ENCODE measurements around the gene CPNE5.

The CPNE5 gene

GRCh38 chr6:36779227-36779626 is 60.0 kb downstream of the CPNE5 start:
- no peak for DNase-seq (ENCODE audit: low read depth)

DNA sequence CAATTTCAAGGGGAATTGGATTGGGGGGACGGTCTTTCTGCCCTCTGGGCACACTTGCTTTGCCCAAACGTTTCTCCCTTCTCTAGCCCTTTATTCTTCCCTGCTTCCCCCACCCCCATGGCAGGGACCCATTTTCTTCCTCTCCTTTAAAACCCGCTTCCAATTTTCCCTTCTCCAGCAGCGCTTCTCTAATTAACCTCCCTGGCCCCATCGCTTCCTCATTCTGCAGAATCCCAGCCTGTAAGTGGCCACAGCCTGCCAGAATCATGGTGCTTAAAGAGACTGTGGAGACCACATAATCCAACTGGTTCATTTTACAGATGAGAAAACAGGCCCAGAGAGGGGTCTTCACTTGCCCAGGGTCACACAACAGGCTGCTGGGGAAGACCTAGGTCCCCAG is 61.4 kb downstream of the CPNE5 start:
- H3K4me3 ChIP-seq (ENCODE audit: low read depth, low read length) = no peak overlapping the region
- DNase-seq (ENCODE audit: low read depth) = no peak

More at GRCh38 chr6:36779227-36779626, 60.0 kb downstream of the CPNE5 start:
- no peak overlapping the region for H3K4me3 ChIP-seq (ENCODE audit: low read depth, low read length)

GRCh38 chr6:36776167-36776566 is 63.1 kb downstream of the CPNE5 start:
- no peak overlapping the region for H3K4me3 ChIP-seq (ENCODE audit: low read depth, low read length)
- DNase-seq (ENCODE audit: low read depth) = no peak

- no peak for DNase-seq (ENCODE audit: low read depth)
- H3K4me3 ChIP-seq (ENCODE audit: low read depth, low read length) = no peak overlapping the region
Measured at GRCh38 chr6:36774331-36774730, 64.9 kb downstream of the CPNE5 start.

GRCh38 chr6:36772397-36772796 is 66.8 kb downstream of the CPNE5 start:
- H3K4me3 ChIP-seq (ENCODE audit: low read depth, low read length) = no peak overlapping the region
- no peak for DNase-seq (ENCODE audit: low read depth)

- H3K4me3 ChIP-seq (ENCODE audit: low read depth, low read length) = no peak overlapping the region
- no peak for DNase-seq (ENCODE audit: low read depth)
Measured at GRCh38 chr6:36771145-36771544, 68.1 kb downstream of the CPNE5 start.

DNA sequence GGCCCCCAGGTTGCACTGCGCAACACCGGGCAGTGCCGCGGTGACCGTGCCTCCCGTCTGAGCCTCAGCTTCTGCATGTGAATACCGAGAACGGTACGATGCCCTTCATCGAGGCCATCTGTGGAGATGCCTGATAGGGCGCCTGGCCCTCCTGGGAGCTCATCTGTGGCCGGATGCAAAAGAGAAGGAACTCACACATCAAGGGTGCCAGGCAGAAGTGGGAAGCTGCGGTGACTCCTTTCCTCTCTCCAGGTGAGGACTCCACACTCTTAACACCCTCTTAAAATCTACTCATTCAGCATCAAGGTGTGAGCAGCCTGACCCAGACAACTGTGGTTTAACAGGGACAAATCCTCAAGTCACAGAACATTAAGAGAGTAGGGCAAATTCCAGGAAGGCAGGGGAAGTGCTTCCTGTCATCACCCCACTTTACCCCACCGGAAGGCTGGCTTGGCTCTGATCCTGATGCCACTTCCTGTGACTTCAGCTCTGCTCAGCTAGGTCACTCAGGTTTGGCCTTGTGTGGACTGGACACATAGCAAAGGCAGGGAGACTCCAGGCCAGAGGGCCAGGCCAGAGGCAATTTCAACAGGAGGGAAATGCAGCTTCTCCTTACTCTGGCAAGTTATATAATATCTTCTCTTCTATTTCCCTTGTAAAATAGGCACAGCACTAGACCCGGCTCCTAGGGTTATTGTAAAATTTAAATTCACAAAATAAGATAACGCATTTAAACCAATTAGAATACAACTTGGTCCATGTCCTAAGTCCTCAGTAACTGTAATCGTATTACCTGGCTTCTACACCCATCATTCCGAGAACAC is 69.4 kb downstream of the CPNE5 start:
- no peak overlapping the region for H3K4me3 ChIP-seq (ENCODE audit: low read depth, low read length)
- DNase-seq (ENCODE audit: low read depth) = no peak

DNA sequence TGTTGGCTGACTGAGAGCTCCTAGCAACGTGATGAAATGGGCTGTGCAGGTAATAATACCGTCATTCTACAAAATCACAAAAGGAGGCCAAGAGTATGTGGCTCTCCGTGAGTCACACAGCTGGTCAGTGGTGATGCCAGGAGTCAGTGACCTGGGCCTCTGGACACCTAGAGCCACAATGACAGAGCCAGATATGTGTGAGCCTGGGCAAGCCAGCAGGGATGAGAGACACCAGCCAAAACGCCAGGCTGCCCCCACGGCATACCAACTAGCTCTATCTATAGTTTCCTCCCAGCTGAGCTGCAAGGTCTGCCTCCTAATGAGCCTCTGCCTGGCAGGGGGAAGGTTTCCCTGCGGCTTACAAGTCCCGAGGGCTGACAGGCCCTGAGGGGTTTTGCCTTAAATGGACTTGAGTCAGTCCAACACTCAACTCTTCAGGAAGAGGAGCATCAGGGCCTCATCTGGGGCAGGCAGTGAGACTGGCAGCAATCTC is 70.0 kb downstream of the CPNE5 start:
- no peak overlapping the region for H3K4me3 ChIP-seq (ENCODE audit: low read depth, low read length)
- no peak for DNase-seq (ENCODE audit: low read depth)

GRCh38 chr6:36766399-36766945 is 72.8 kb downstream of the CPNE5 start:
- DNase-seq (ENCODE audit: low read depth) = no peak

DNA sequence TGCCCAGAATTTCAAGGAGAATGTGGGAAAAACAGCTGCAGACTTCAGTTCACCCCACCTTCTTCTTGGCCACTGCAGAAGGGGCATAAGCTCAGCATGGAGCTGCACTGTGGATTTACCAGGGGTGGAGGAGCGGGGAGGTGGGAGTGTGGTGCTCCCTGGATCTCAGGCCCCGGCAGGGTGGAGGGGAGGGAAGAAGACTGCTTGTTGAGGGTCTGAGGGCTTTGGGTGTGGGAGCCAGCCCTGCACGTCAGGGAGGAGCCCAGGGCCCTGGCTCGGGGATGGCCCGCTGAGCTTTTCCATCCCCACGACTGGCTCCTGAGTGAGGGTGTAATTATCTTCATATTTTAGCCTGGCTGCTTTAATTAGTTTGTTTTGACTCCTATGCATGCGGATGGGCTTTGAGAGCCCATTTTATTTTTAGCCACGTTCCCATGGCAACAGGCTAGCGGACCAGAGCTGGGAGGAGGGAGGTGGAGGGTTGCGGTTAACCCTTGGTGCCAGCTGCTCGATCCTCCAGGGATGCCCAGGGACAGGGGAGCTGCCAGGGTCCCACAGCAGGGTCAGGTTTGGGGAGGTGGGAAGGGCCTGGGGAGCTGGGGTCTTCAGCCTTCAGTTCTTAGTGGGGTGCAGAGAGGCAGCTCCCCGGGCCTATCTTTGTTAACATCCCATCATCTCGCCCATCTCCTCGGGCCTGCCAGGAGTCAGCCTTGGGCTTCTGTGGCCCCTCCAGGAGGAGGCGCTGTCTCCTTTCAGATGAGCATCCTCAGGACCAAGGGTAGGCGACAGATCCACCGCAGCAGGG is 73.4 kb downstream of the CPNE5 start:
- H3K4me3 ChIP-seq (ENCODE audit: low read depth, low read length) = no peak overlapping the region
- DNase-seq (ENCODE audit: low read depth) = peak; percentile 35

More at GRCh38 chr6:36766399-36766945, 72.8 kb downstream of the CPNE5 start:
- no peak overlapping the region for H3K4me3 ChIP-seq (ENCODE audit: low read depth, low read length)

DNA sequence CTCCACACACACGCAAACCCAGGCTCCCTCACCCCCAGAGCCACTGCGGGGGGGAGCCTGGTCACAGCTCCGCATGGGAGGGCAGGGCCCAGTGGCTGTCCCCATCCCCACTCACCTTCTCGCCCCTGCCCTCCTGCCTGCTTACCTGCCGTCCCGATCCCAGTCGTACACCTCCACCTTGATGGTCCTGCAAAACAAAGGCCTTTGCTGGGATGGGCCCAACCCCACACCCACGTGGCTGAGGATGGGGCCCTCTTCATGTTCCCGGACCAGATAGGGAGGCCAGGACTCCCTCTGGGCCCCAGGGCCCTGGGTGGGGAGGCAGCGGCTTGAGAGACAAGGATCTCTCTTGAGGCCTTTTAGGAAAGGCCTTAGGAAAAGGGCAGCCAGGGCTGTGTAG is 74.1 kb downstream of the CPNE5 start:
- no peak overlapping the region for H3K4me3 ChIP-seq (ENCODE audit: low read depth, low read length)
- DNase-seq (ENCODE audit: low read depth) = no peak

DNA sequence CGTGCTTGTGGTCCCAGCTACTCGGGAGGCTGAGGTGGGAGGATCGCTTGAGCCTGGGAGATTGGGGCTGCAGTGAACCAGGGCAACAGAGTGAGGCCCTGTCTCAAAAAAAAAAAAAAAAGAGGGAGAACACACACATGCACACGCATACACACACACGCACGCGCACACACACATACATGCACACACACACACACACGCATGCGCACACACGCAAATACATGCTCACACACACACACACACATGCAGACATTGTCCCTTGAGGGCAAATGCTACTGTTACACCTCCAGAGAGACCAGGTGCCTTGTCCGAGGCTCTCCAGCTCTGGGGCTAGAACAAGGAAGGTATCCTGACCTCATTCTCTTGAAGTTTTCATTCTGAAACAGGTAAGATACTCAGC is 77.1 kb downstream of the CPNE5 start:
- DNase-seq (ENCODE audit: low read depth) = no peak
- H3K4me3 ChIP-seq (ENCODE audit: low read depth, low read length) = no peak overlapping the region

GRCh38 chr6:36760685-36761435 is 78.4 kb downstream of the CPNE5 start:
- no peak overlapping the region for H3K4me3 ChIP-seq (ENCODE audit: low read depth, low read length)
- DNase-seq (ENCODE audit: low read depth) = no peak

DNA sequence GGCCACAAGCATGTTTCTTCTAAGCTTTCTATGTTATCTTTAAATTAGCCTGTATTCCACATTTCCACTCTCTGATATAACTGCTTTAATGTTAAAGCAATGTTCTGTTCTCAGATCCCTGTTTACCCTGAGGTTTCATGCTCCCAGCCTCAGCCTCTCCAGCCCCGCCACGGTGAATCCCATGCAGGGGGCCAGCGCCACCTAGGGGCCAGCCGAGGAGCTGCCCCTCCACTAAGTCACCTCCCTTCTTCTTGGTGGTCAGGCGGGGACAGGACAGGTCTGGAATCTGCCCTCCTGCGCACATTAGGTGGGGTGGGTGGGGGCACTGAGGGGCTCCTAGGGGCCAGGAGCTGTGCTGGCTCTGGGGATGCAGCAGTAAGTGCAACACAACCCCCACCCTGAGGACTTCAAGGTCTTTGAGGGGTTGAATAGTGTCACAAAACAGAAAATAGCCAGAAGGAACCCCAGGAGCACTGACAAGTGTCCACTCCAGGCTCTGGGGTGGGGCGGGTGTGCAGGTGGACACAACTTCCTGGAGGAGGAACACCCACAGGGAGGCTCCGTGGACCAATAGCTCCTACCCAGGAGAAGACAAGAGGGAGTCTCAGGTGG is 80.0 kb downstream of the CPNE5 start:
- peak; percentile 31 for DNase-seq (ENCODE audit: low read depth)
- H3K4me3 ChIP-seq (ENCODE audit: low read depth, low read length) = no peak overlapping the region

DNA sequence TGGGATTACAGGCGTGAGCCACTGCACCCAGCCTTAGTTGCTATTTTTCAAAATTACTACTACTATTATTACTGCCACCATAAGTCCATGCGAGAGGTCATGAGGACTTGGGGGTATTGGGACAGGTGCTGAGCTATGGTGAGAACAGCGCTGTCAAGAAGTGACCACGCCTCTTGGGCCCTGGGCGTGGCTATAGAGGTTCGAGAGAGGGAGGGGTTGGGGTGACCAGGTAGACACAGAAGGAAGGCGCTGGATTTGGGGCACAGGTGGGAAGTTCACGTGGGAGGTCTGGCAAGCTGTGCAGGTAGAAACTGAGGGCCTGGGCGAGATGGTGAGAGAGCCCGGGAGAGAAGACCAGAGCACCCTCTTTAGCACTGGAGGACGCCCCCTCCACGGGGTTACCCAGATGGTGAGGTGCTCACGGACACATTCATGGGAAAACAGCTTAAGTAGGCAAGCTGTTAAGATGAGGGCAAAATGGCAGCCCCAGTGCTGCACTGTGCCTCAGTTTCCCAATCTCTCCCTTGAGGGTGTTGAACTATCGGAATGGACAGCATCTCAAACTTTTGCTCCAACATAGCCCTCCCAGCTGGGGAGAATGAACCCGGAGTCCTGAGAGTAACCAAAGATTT is 80.6 kb downstream of the CPNE5 start:
- DNase-seq (ENCODE audit: low read depth) = no peak
- H3K4me3 ChIP-seq (ENCODE audit: low read depth, low read length) = no peak overlapping the region

DNA sequence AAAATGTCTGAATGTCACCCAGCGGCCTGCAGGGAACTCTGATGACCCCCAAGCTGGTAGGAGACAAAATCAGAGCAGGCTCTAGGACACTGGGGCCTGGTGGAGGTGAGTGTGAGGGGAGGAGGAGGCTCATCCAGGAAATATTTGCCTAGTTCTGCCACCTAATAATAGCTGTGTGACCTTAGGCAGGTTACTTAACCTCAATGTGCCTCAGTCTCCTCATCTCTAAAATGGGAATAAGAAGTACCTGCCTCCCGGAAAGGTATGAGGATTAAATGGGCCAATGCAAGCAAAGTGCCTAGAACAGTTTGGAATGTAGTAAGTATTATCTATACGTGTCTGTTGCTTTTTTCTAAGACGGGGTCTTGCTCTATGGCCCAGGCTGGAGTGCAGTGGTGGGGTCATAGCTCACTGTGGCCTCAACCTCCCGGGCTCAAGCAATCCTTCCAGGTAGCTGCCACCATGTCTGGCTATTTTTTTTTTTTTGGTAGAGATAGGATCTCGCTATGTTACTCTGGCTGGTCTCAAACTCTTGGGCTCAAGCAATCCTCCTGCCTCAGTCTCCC is 81.2 kb downstream of the CPNE5 start:
- no peak overlapping the region for H3K4me3 ChIP-seq (ENCODE audit: low read depth, low read length)
- no peak for DNase-seq (ENCODE audit: low read depth)

DNA sequence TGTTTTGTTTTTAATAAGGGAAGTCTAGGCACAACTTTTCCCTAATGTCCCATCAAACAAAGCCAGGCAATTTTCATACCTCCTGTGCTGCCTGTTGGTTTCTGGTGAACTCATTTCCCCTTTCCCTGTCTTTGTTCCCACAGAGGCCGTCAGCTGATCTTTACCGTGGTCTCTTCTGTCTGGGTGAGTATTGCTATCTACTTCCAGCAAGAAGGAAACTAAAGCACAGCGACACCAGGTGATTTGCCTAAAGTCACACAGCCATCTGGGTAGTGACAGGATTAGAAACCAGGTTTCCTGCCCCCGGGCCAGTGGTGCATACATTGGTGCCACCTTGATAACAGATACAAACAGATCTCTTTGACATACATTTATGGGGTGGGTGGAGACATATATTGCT is 82.0 kb downstream of the CPNE5 start:
- no peak for DNase-seq (ENCODE audit: low read depth)
- H3K4me3 ChIP-seq (ENCODE audit: low read depth, low read length) = no peak overlapping the region

GRCh38 chr6:36756786-36757185 is 82.5 kb downstream of the CPNE5 start:
- DNase-seq (ENCODE audit: low read depth) = no peak
- H3K4me3 ChIP-seq (ENCODE audit: low read depth, low read length) = no peak overlapping the region

Measured in skeletal muscle cell (primary cell).